GM04503 (cell line): ENCODE results near the gene ELP4.

Experiments used
- DNase-seq: peaks from one replicate; pipeline ENCODE4 v3.0.0-alpha.2; 2012; ENCODE audit warnings: low read depth

Gene ELP4

DNA sequence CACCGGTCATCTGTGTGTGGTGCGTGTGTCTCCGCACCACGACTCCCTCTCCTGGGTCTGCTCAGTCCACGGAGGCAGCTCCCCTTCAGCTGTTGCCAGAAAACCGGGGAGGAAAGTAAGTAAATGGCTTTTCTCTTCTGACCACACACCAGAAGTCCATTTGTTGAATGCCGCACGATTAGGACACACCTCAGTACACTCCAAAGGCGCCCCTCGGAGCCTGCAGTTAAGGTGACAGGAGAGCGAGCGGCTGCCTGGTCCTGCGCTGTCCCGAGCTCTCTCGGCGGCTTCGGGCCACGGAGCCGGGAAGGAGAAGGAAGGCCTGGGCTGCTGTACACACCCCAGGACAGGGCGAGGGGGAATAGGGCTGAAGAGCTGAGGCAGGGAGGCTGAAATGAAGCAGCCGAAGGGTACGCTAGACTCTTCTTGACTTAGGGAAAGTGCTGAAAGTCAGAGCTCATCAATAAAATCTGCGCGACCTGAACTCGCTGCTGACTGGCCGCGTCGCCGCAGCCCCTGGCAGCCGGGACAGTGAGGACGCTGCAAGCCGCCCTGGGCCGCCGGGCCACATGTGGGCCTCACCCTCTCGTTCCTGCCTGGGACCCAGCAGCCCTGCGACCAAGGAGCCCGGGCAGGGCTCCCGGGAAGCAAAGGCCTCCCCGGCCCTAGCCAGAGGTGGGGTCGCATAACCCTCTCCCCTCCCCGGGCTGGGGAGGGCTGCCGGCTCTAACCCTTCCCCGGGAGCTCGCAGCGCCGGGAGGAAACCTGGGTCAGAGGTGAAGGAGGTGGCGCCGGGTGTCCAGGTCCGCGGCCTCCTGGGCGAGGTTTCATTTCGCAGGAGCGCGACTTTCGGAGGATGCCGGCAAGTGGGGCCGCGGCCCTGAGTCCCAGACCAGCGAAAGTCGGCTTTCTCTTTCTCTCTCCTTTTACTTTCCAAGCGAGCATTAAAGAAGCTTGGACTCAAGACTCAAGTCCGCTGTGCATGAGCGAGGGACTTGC, 303.1 kb downstream of the ELP4 start:
- DNase-seq: no peak

DNA sequence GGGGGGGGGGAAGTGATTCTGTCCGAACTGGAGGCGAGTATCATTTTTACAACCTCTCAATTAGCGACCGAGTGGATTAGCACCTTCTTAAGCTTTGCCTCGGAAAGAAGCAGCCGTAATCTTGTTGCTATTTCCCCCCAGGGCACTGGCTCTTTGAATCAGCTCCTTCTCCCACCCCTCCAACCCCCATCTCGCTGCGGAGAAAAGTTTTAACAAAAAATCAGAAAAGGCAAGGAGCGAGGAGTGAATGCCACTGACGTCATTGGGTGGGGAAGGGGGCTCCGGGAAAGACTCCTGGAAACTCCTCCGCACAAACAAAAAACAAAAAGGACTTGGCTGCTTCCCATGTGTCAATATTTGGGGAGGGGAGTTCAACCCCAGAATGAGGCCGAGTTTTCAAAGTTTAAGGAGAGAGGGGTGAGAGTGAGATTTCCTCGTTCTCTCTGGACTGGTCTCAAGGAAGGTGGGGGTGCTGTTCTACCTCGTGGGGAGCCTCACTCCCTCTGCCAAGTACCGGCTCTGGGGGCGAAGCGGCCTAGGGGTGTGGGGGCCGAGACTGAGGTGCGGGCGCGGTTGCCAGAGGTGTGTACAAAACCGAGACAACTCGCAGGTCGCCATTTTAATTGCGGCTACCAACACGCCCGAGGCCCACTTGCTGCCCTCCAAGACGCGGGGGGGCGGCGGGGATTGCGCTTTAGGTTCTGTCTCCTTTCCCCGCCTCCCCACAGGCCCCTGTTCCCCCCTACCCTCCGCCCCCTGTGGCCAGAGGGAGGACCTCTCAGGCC, 304.0 kb downstream of the ELP4 start:
- no peak for DNase-seq

DNA sequence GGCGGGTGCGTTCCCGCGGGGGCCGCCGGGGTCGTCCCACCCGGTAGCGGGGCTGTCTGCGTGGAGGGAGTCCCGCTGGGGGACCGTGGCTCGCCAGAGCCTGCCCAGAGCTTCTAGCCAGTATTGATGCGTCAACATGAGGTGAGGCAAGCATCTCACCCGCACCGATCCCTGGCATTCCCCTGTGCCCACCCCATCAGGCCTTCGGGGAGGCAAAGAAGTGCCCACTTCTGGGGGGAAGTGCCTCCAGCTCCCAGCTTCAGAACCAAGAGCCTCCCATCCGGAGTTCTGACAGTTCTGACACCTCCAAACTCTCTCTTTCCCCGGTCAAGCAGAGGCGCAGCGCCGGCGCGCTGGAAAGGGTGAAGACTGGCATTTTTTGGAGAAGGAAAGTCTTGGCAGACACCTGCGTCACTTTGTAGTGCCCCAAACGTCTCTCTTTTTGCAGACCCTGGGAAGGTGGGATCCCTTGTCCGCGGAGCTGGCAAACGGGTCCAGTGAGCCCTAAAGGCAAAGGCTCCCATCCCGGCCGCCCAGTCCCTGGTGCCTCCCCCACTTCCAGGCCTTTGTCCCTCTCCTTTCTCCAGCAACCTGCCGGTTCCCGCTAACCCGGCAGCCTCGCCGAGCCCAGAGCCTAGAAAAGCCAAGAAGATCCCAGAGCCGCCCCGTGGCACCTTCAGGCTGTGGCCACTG, 304.8 kb downstream of the ELP4 start:
- DNase-seq: no peak

DNA sequence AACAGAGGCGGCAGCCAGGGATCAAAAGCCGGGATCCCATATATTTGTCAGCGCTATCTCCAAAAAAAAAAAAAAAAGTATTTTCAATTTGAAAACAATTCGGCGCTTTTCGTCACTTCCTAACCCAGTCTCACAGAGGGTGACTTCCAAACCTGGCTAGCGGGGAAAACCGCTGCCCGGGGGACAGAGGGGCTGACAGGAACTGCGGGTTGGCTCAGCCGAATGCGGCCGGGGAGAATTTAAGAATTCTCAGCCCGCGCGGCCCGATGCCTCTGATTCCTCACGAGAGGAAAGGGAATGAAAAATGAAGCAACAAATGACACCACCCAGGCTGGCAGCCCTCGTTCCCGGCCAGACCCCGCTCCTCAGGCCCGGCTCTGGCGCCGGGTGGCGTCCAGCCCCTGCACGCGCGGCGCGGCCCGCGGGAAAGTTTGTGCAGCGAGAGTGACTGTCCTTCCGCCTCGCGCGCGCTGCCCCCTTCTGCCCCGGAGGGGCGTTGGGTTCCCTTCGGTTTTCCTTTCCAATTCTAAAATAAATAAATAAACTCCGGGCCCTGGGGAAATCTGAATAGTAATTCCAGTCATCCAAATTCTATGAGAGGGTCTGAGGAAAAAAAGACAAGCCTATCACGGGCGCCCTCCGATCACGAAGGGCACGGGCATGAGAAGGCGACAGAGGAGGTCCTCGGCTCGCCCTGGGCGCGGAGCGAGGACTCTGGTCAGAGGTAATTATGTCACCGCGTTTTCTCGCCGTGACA, 306.3 kb downstream of the ELP4 start:
- no peak for DNase-seq

DNA sequence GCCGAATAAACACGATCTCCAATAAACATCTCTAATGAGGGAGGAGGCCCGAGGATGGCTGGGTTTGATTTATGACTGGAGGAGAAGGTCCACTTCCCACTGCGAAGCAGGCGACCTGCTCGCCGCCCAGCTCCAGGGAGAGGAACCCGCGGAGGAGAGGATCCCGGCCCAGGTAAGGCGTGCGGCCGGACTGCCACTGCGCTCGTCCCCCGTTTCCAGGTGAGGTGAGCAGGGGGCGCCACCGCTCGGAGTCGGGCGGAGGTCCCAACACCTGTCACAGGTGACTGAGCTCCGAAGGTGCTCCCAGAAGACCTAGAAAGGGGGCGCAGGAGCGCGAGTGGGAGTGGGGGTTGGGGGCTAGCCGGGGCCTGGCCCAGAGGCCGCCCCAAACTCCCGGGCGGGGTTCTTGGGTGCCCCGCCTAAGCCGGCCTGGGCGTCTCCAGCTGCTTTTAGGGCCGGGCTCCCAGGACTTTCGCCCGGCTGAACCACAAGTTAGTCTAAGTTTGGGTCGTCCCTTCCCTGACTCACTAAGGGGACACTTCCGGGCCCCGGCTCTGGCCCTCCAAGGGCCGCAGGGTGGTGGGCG, 307.0 kb downstream of the ELP4 start:
- DNase-seq: no peak

DNA sequence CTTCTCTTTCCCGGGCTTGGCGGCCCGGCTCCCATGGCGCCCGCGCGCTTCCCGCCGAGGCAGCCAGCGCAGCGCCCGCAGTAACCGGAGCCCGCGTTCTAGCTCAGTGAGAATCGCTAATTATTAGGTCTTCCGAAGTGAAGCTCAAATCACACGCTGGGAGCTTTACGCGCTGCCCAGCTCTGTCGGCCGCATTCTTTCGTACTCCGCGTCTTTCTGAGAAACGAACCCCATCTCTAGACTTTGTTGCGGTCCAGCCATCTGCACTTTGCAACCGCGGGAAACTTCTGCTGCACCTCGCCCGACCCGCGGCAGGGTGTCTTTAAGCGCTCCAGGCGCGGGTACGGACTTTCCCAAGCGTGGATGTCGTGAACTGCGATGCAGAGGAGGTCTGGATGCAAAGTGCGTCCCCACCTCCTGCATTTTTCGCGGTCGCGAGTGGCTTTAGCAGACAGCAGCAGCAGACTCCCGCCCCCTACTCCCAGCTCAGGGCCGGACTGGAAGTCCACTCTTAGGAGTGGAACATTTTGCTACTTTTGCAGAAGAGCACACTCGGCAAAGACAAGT, 307.6 kb downstream of the ELP4 start:
- DNase-seq: no peak

DNA sequence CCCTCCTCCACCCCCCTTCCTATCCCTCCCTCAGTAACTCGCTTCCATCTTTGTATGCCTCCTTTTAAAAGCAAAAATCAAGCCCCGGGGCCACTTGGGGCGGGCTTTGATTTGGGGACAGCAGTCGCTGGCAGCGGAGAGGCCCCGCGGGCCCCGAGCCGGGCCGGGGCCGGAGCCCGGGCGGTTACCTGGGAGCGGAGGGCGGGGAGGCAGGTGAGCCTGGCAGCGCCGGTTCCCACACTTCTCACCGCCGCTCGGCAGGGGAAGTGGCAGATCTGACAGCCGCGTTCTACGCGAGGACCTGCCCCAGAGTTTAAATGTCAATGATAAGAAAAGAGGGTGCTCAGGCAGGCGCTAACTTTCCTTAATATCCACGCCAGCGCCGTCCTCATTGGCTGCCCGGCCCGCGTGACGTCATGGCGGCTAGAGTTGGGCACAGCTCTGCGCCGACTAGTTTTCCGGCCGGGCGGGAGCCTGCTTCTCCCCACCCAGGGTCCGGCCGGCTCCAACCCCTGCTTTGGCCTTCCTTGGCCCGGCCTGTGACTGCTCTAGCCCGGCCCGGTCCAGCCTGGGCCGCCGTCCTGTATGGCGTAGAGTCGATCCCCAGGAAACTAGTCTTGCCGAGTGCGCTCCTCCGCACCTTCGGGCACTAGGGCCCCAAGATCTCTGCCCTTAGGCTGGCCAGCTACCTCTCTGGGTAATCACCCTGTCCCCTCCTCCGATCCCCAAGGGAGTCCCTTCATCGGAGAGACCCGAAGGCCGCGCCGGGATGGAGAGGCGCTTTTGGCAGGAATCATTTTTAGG, 308.3 kb downstream of the ELP4 start:
- no peak for DNase-seq

DNA sequence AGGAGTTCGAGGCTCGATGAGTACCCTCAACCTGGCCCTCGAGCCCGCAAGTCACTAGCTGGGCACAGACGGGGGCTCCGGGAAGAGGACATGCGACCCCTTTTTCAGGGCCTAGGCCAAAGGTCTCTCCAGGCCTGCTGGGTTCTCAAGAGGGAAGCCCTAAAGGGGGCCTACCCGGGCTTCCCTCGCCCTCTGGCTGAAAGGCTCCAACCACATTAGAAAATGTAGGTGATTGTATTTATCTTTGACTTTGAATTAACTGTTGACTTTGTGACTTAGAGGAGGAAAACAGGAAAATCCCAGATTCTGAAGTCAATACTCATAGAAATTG, 308.8 kb downstream of the ELP4 start:
- no peak for DNase-seq

DNA sequence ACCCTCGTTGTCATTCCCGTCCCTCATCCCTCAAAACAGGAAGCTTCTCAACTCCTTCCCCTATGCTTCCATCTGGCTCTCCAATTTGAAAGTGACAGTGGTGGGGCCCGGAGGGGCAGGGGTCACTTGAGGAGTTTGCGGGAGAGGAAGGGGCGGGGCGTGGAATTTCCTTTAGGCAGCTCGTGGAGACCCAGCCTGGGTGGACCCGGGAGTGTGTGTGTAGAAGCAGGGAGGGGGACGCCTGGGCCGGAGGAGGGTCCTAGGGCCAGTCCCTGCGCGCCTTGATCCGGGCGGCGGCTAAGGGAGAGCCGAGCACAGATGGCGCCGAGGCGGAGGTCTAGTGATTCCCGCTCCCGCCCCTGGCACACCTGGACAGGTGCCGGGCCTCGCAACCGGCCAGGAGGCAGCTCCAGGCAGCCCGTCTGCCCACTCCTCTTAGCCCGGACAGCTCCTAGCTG, 309.3 kb downstream of the ELP4 start:
- no peak for DNase-seq

DNA sequence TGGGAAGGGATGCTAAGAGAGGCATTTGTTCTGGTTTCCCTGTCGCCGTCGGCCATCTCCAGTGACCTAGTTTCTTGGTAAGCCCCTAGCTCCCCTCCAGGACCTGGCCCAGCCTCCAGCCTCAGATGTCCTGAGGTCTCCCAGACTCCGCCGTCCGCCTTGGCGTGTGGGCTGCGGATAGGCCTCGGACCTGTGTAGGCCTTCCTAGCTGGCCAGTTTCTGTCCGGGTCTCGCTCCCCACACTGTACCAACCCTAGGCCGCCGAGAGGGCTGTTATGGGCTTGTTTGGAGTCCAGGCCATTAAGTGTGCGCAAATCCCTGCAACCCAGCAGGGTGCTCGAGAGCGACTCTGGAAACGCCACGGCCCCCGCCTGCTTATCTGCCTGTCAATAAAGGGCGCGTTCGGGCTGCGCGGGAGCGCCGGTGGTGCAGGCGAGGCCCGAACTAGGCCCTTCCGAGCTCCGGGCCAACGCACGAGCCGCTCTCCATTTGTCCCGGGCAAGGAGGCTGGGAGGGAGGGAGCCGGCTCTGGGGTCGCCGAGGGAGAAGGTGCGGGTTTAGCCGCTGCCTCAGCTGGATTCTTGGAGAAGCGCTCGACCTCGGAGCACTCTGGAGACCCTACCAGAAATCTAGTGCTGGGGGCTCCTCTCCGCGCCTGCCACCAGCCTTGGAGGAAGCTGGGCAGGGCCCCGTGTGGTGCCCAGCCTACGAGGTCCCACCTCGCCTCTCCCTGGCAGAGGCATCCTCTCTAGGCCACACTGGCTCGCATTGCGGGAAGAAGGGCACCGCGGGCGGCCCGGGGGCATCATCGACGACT, 310.3 kb downstream of the ELP4 start:
- DNase-seq: no peak

DNA sequence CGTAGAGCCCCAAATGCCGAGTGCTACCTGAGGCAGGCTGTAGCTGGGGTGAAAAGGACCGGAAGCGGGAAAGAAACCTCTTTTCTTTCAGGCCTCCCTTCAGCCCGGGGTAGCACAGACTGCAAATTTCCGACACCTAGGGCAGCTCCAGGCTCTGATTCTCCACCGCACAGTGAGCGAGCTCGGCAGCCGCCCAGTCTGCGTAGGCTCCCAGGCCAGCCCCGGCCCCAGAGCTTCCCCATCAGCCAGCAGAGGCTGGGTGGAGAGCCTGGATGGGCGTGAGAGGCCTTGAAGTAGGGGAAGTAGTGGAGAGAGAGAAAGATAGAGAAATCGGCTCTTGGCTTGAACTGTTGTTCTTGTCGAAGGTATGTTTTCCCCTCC, 310.9 kb downstream of the ELP4 start:
- no peak for DNase-seq

DNA sequence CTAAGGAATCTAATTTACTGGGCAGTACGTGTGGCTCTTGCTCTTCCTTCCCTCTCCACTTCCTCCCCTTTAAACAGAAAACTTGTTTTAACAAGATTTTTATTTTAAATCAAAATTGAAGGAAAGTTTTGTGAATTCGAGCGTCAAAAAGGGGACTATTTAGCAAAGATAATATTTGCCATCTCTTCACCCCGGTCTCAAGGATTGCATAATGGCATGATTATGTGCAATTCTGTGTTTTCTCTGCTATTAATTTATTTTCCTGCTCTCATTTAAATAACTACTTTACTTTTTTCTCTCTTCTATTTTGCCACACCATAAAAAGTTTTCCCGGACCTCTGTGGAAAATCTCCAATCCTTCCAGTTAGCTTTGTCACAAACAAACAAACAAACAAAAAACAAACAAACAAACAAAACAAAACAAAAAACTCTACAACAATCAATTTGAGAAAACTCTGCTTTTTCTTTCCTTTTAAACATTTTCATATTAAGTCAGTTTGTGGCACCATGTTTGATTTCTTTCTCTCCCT, 311.7 kb downstream of the ELP4 start:
- no peak for DNase-seq

DNA sequence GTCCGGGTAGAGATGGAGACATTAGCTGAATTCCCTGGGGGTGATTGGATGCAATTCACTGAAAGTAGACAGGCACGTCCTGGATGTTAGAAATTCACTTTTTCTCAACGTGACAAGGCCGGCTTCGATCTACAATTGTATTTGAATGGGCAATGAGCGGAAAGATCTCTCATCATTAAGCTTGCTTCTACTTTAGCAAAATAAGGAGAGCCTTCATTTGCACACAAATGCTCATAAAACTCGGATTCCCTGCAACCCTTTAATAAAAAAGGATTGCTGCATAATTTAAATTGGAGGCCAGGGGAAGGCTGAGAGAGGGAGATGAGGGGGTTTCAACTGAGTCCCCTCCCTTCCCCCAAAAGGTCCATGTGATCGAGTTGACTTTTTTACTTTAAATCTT, 312.2 kb downstream of the ELP4 start:
- DNase-seq: no peak

DNA sequence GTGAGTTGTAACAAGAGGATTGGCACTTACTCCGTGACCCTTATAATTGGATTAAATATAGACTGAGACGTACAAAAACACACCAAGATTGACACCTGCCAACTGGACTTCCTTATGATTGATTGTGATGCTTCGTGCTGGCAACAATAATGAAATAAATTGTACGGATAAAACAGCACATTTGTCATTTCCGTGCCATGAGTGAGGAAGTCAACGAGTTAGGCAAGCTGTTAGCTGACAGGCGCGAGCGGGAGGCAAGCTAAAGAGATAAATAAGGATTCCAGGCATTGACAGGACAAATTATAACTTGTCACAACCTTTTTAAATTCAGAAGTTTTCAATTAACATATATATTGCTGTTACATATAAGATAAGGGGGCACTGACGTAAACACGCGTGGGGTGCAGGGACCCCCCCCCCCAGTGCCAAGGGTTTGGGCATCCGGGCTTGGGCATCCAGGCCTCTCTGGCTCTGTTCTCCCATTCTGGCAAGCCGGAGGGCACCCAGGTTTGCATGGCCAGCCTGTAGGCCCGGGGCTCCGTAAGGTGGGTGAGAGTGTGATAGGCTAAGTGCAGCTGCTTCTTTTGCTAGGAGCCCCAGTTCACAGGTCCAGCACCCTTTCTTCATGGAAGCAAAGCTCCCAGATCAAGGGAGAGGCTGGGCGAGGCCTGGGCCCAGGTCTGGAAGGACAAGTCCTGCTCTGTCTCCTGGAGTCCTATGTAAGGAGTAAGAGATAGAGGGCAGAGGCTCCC, 312.8 kb downstream of the ELP4 start:
- DNase-seq: no peak

DNA sequence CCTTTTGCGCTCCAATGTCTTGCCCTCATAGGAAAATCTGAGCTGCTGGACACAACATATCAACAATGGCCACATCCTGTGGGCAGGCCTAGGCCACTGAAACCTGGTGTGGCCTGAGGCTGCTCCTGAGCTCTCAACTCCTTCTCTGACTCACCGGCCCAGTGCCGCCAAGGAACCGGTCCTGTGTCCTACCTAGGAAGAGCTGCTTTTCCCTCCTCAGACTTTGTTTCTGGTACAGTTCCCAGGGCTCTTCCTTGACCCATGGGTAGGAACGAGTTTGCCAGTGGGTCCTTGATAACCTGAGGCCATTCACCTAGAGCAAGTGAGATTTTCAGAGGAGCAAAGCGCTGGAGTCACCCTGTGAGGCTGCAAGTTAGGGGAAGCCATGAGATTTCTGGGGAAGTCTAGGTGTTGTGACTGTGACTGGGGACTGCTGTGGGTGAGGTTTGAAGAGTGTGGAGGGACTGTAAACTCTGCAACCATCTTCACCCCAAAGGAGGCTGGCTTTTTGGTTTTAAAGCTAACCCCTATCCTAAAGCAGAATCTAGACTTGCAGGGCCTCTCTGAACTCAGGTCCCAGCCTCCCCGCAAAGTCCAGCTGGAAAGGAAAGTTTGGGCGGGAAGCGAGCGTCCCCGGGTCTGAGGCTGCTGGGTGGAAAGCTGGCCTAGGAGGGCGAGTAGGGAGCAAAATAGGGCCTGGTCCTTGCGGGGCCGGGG, 313.5 kb downstream of the ELP4 start:
- DNase-seq: no peak

DNA sequence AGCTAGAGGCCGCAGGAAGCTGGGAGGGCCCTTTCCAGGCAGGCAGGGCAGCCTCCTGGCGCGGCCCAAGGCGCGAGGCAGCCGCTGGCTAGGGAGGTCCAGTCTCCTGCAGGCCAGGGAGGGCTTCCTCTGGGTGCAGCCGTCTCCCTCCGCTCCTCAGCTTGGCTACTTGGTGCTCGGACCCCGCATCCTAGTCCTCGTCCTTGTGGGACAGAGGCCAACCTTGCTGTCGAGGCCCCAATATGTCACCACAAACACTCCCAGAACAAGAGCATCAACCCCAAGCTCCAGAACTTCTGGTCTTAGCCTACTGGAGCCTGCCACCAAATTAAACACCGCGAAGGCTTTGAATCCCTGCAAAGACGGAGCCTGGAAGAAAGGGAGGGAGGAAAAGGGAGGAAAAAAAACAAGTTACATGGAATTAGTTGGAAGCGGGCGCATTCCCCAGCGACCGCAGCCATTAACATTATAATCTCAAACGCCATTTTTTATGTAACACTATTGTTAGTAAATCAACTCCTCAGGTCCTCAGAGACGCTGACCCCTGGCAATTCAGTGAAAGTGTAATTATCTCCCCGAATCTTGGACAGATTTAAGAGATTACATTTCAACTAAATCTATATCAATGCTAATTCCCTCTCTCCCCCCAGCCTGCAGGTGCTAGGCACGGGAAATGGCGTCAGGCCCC, 314.2 kb downstream of the ELP4 start:
- no peak for DNase-seq

DNA sequence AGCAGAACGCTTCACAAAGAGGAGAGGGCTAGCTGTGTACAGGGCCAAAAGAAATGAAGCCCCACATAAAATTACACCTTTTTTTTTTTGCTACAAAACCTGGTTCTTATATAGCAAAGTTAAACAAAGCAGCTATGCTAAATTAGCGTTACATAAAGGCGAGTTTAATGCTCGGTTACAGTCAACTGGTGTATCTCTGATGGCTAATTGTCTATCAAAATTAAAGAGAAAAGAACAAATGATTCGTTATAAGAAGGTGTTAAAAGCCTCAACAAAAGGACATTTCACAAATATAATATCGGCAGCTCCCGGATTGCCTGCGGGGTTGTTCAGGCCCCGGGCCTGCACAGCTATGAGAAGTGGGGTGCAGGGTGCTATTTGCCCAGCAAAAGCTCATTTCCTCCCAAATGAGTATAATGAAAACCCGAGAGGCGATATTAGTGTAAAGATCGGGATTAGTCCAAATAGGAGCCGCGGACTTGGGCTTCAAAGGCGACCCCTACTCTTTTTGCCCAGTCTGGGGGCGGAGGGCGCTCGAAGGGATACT, 314.8 kb downstream of the ELP4 start:
- no peak for DNase-seq
